NOMO-1 (cell line): ENCODE results near the gene PSME1.

Source experiments
- DNase-seq, 2 experiments: peaks; one replicate each; lab custom pipeline; 2025; ENCODE audit not compliant: unreplicated experiment in 2 of 2; lab: John Stamatoyannopoulos, UW

The PSME1 gene

GRCh38 chr14:24186831-24187538 lies 51.0 kb downstream of the PSME1 start:
- no peak for DNase-seq

GRCh38 chr14:24187539-24187915 lies 51.5 kb downstream of the PSME1 start:
- no peak for DNase-seq
